HepG2 (cell line): ENCODE data around the gene ERP27. TPM values are rescaled to one million over a fixed set of nuclear protein-coding genes. Genes with fewer than 3 reads are reported as not detected.

Source experiments
- ATAC-seq: fragments of 200-7000 bp; cut with Tn5 transposase; 3 replicates; pipeline ENCODE4 v1.9.1; 2020; ENCODE audit warnings: mild to moderate bottlenecking, moderate library complexity
- BruUV-seq: library from RNA; stranded (reverse); fragments of 400-500 nt; replicated peaks from 2 replicates; lab custom pipeline; 2021; lab: Mats Ljungman, UMichigan
- CTCF ChIA-PET: fragments of 300-600 bp; formaldehyde crosslinking; extraction: SDS; loops from one replicate; lab custom pipeline; 2021; ENCODE audit warnings: low total read pairs, inconsistent platforms, low intra/inter-chr PET ratio; lab: Yijun Ruan, JAX
- POLR2A ChIA-PET: fragments of 350-600 bp; sonication (Branson Sonifier 250); formaldehyde crosslinking; loops from one replicate; lab custom pipeline; 2020; ENCODE audit warnings: antibody characterized with exemption, inconsistent platforms; lab: Yijun Ruan, JAX
- DNase-seq: peaks from one replicate; pipeline ENCODE4 v3.0.0-alpha.2; 2015; ENCODE audit warnings: low spot score
- FAIRE-seq: peaks from 3 replicates; lab custom pipeline; 2011; peaks lifted over from hg19 to GRCh38; lab: Jason Lieb, UNC
- H2AFZ ChIP-seq: one replicate; pipeline ENCODE4 v1.6.1; 2011; ENCODE audit warnings: low read length, inconsistent platforms
- H3K27ac ChIP-seq: fragments of 300-600 bp; 3 replicates; pipeline ENCODE4 v1.8.0; 2011; ENCODE audit warnings: mixed run types, mild to moderate bottlenecking, mixed read lengths, low read length, inconsistent platforms; ENCODE audit not compliant: insufficient read depth; ENCODE audit errors: extremely low read length
- H3K27me3 ChIP-seq, 2 experiments: fragments of 200-600 bp in 1 of 2; 2 replicates in 1 of 2; 3 replicates in 1 of 2; pipeline versions ENCODE4 v1.6.0 to v1.8.0; 2011; ENCODE audit warnings: low read length in 2 of 2, mild to moderate bottlenecking in 2 of 2, moderate library complexity in 2 of 2, inconsistent platforms in 1 of 2; ENCODE audit not compliant: insufficient read depth in 2 of 2, control insufficient read depth in 1 of 2
- H3K36me3 ChIP-seq, 2 experiments: fragments of 200-600 bp in 1 of 2; replicated peaks in 1 of 2; 2 replicates in 1 of 2; 3 replicates in 1 of 2; pipeline versions ENCODE4 v1.5.1 to v1.8.0; 2011; ENCODE audit warnings: low read length in 2 of 2, inconsistent platforms in 1 of 2; ENCODE audit not compliant: insufficient read depth in 2 of 2, control insufficient read depth in 1 of 2
- H3K4me1 ChIP-seq: 2 replicates; pipeline ENCODE4 v1.5.1; 2012; ENCODE audit warnings: low read length, inconsistent platforms; ENCODE audit not compliant: insufficient read depth
- H3K4me2 ChIP-seq: 2 replicates; pipeline ENCODE4 v1.6.0; 2011; ENCODE audit warnings: low read depth, low read length, inconsistent platforms
- H3K4me3 ChIP-seq, 3 experiments: fragments of 200-600 bp in 1 of 3; sonication (generic), shearing (Covaris generic) in 1 of 3; replicated peaks in 1 of 3; 2 replicates each; pipeline ENCODE4 v1.5.1; 2011 to 2016; ENCODE audit warnings: low read length in 3 of 3, inconsistent platforms in 2 of 3, low read depth in 2 of 3, mild to moderate bottlenecking in 2 of 3, control low read depth in 1 of 3, mixed read lengths in 1 of 3; ENCODE audit not compliant: insufficient read depth in 1 of 3
- H3K79me2 ChIP-seq: one replicate; pipeline ENCODE4 v1.6.1; 2011; ENCODE audit warnings: low read length, inconsistent platforms; ENCODE audit not compliant: insufficient read depth
- H3K9ac ChIP-seq: 2 replicates; pipeline ENCODE4 v1.6.0; 2011; ENCODE audit warnings: mild to moderate bottlenecking, low read depth, low read length, inconsistent platforms; ENCODE audit not compliant: insufficient read depth
- H3K9me3 ChIP-seq: 2 replicates; pipeline ENCODE4 v1.5.1; 2012; ENCODE audit warnings: mild to moderate bottlenecking, low read length
- H4K20me1 ChIP-seq: 2 replicates; pipeline ENCODE4 v1.6.0; 2011; ENCODE audit warnings: inconsistent platforms, mild to moderate bottlenecking, low read length, moderate library complexity; ENCODE audit not compliant: insufficient read depth
- ARID2 ChIP-seq: sonication (generic); formaldehyde crosslinking; IDR thresholded peaks from 2 replicates; pipeline ENCODE4 v1.8.1; 2022; ENCODE audit warnings: mild to moderate bottlenecking, missing genetic modification reagents, borderline replicate concordance
- BRF2 ChIP-seq: sonication (generic); formaldehyde crosslinking; IDR thresholded peaks from 2 replicates; pipeline ENCODE4 v1.8.1; 2022; ENCODE audit warnings: mild to moderate bottlenecking, missing genetic modification reagents
- DNMT3B ChIP-seq: conservative IDR thresholded peaks from 2 replicates; pipeline ENCODE4 v1.6.1; 2016; ENCODE audit warnings: missing biosample characterization, control low read depth
- GMEB2 ChIP-seq: IDR thresholded peaks from 2 replicates; pipeline ENCODE4 v1.6.1; 2016; ENCODE audit warnings: missing biosample characterization, missing genetic modification reagents, low read depth
- KAT7 ChIP-seq: IDR thresholded peaks from 2 replicates; pipeline ENCODE4 v1.6.1; 2018; ENCODE audit warnings: borderline replicate concordance, missing compliant biosample characterization
- REXO4 ChIP-seq: sonication (generic); formaldehyde crosslinking; IDR thresholded peaks from 2 replicates; pipeline ENCODE4 v1.8.0; 2022; ENCODE audit warnings: missing genetic modification reagents, mild to moderate bottlenecking, borderline replicate concordance
- RFX5 ChIP-seq: IDR thresholded peaks from 2 replicates; pipeline ENCODE4 v1.6.1; 2011; ENCODE audit warnings: low read depth, low read length, improper control_type of control experiment
- TEAD3 ChIP-seq: optimal IDR thresholded peaks from 2 replicates; pipeline ENCODE3; 2016; ENCODE audit warnings: borderline replicate concordance
- U2AF1 ChIP-seq: fragments of 200-400 bp; formaldehyde crosslinking; optimal IDR thresholded peaks from 2 replicates; pipeline ENCODE3; 2017; ENCODE audit warnings: mild to moderate bottlenecking, low read depth, low read length
- ZBTB26 ChIP-seq: IDR thresholded peaks from 2 replicates; pipeline ENCODE4 v1.6.1; 2016; ENCODE audit warnings: missing compliant biosample characterization, missing genetic modification reagents, borderline replicate concordance
- ZNF138 ChIP-seq: sonication (generic); formaldehyde crosslinking; IDR thresholded peaks from 2 replicates; pipeline ENCODE4 v1.5.0; 2020; ENCODE audit warnings: mild to moderate bottlenecking, low read depth, missing genetic modification reagents
- ZNF225 ChIP-seq: sonication (generic); formaldehyde crosslinking; IDR thresholded peaks from 2 replicates; pipeline ENCODE4 v1.4.0; 2020; ENCODE audit warnings: mild to moderate bottlenecking, missing genetic modification reagents
- ZNF280B ChIP-seq: sonication (generic); formaldehyde crosslinking; IDR thresholded peaks from 2 replicates; pipeline ENCODE4 v1.5.0; 2020; ENCODE audit warnings: missing genetic modification reagents, mild to moderate bottlenecking, borderline replicate concordance
- ZNF3 ChIP-seq: IDR thresholded peaks from 2 replicates; pipeline ENCODE4 v1.7.0; 2017; ENCODE audit warnings: inconsistent platforms
- ZNF30 ChIP-seq: sonication (generic); formaldehyde crosslinking; IDR thresholded peaks from 2 replicates; pipeline ENCODE4 v1.5.0; 2020; ENCODE audit warnings: mild to moderate bottlenecking, missing genetic modification reagents
- ZNF431 ChIP-seq: sonication (generic); formaldehyde crosslinking; IDR thresholded peaks from 2 replicates; pipeline ENCODE4 v1.9.0; 2022; ENCODE audit warnings: missing genetic modification reagents, low read depth, mild to moderate bottlenecking, borderline replicate concordance
- ZNF556 ChIP-seq: sonication (generic); formaldehyde crosslinking; IDR thresholded peaks from 2 replicates; pipeline ENCODE4 v1.4.0; 2020; ENCODE audit warnings: mild to moderate bottlenecking, missing genetic modification reagents, borderline replicate concordance
- ZNF720 ChIP-seq: sonication (generic); formaldehyde crosslinking; IDR thresholded peaks from 2 replicates; pipeline ENCODE4 v1.4.0; 2020; ENCODE audit warnings: missing genetic modification reagents
- ZNF768 ChIP-seq: sonication (generic); formaldehyde crosslinking; IDR thresholded peaks from 2 replicates; pipeline ENCODE4 v1.4.0; 2020; ENCODE audit warnings: missing genetic modification reagents
- WGBS: methylation state at CpG from one replicate; pipeline ENCODE4 v1.1.6; 2017; ENCODE audit warnings: low lambda C conversion rate; 5-methylcytosine and 5-hydroxymethylcytosine counted together
- in situ Hi-C: cut with HindIII; loops from 2 replicates; pipeline ENCODE4 v1.10.0; 2017; ENCODE audit warnings: low pct_unique_long_range_greater_than_20kb; ENCODE audit not compliant: extremely low pct_ligation_motif_present
- intact Hi-C: fragments of 100-400 bp; cut with micrococcal nuclease; formaldehyde crosslinking; loops from one replicate; pipeline ENCODE4 v1.10.0; 2022; ENCODE audit not compliant: unreplicated experiment
- polyA plus RNA-seq, 8 experiments: library from polyadenylated mRNA; depleted of rRNA in 3 of 8; stranded (reverse) in 7 of 8; unstranded in 1 of 8; fragments of >200 nt; fragmentation: Illumina TruSeq in 4 of 8; extraction: Trizol in 4 of 8; gene quantifications; 2 replicates each; pipeline versions ENCODE4 v1.2.1 to v1.2.3, GENCODE V29; 2011 to 2016; ENCODE audit warnings: low read depth in 4 of 8, missing spikeins in 1 of 8, mixed read lengths in 1 of 8; ENCODE audit not compliant: insufficient read depth in 1 of 8
- total RNA-seq, 5 experiments: library from RNA; depleted of rRNA; stranded (reverse); fragments of >200 nt; fragmentation: Illumina TruSeq; extraction: Trizol; gene quantifications; 2 replicates each; pipeline ENCODE4 v1.2.3, GENCODE V29; 2016; ENCODE audit warnings: low read depth in 1 of 5

Gene ERP27
- total and polyA plus RNA-seq, 2 of the 13 experiments (the other 11 are each of a cell fraction or from before 2014, with no cell fraction given): 1.8 to 6.6 TPM

DNA sequence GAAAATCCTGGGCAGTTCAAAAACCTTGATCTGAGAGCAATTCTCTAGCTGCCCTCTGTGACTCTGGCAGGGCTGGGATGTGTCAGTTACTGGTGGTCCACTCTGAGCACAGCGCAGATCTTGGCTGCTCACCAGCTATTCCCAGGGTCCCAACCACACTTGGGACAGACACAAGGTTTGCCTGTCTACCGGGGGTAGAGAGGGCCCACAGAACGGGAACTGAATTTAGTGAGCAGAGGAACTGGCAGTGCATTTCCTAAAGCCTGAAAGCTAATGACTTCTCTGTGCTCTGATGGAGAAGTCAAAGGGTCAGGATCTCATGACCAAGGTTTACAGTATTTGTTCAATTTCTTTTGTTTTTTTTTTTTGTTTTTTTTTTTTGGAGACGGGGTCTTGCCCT lies 37.1 kb upstream of the ERP27 start (continued):
- TF ChIP-seq BRF2 (CRISPR knock-in tag): no peak
- no peak for TF ChIP-seq ZNF768 (CRISPR knock-in tag)
- no peak for TF ChIP-seq ZNF431 (CRISPR knock-in tag)
- TF ChIP-seq ZNF225 (CRISPR knock-in tag): no peak
- TF ChIP-seq RFX5: no peak
- TF ChIP-seq, all 625 proteins: peak for 0

GRCh38 chr12:14974633-14975032 lies 36.3 kb upstream of the ERP27 start:
- H3K4me3 ChIP-seq: no peak overlapping the region
- no peak for DNase-seq
- no peaks in the 10 kb centered on the region for H3K9me3 ChIP-seq
- in situ Hi-C loops: no loop called here
- BruUV-seq: no TSS peak
- H3K9ac ChIP-seq: no peak overlapping the region
- POLR2A ChIA-PET: no interaction called here
- no peaks in the 10 kb centered on the region for H3K4me1 ChIP-seq
- no peak overlapping the region for H3K4me2 ChIP-seq
- no peak overlapping the region for H3K27ac ChIP-seq
- WGBS: 13% methylated on average over 3 of the region's 3 CpGs
- intact Hi-C loops: no loop called here
- no peak for ATAC-seq
- no peaks in the 10 kb centered on the region for H3K79me2 ChIP-seq
- no peak overlapping the region for H2AFZ ChIP-seq
- no peaks in the 10 kb centered on the region for H3K36me3 ChIP-seq
- no peak for FAIRE-seq
- no peaks in the 10 kb centered on the region for H4K20me1 ChIP-seq
- CTCF ChIA-PET: no interaction called here
- no peaks in the 10 kb centered on the region for H3K27me3 ChIP-seq
- TF ChIP-seq ZNF720 (CRISPR knock-in tag) (no peak), ZNF280B (CRISPR knock-in tag) (no peak), U2AF1 (no peak), ARID2 (CRISPR knock-in tag) (no peak), GMEB2 (CRISPR knock-in tag) (no peak), ZNF556 (no peak), ZNF138 (CRISPR knock-in tag) (no peak), KAT7 (CRISPR knock-in tag) (no peak), ZNF3 (CRISPR knock-in tag) (no peak), DNMT3B (CRISPR knock-in tag) (no peak), ZBTB26 (no peak), ZNF30 (CRISPR knock-in tag) (no peak), TEAD3 (CRISPR knock-in tag) (no peak), REXO4 (CRISPR knock-in tag) (no peak)
